GM12878 (cell line): ENCODE measurements around the gene ARSI. TPM values are rescaled to one million over a fixed set of nuclear protein-coding genes. Genes with fewer than 3 reads are reported as not detected.

ENCODE experiments used
- ATAC-seq: fragments of 200-7000 bp; cut with Tn5 transposase; 3 replicates; pipeline ENCODE4 v1.9.1; 2020; ENCODE audit warnings: mild to moderate bottlenecking, moderate library complexity
- BruUV-seq: library from RNA; stranded (reverse); fragments of 400-500 nt; replicated peaks from 2 replicates; lab custom pipeline; 2021; lab: Mats Ljungman, UMichigan
- CTCF ChIA-PET: fragments of 300-600 bp; sonication (Branson Sonifier 250); formaldehyde crosslinking; extraction: SDS; loops from one replicate; lab custom pipeline; 2021; ENCODE audit warnings: inconsistent platforms; lab: Yijun Ruan, JAX
- POLR2A ChIA-PET: fragments of 350-600 bp; formaldehyde crosslinking; extraction: SDS; loops from one replicate; lab custom pipeline; 2021; ENCODE audit warnings: inconsistent platforms; lab: Charles Lee
- RAD21 ChIA-PET: fragments of 300-600 bp; sonication (Branson Sonifier 250); formaldehyde crosslinking; loops from one replicate; lab custom pipeline; 2023; ENCODE audit warnings: antibody characterized with exemption; ENCODE audit not compliant: unreplicated experiment; lab: Charles Lee
- SMC1A ChIA-PET: fragments of 300-600 bp; sonication (Branson Sonifier 250); formaldehyde crosslinking; loops from one replicate; lab custom pipeline; 2023; ENCODE audit not compliant: unreplicated experiment, uncharacterized antibody; lab: Charles Lee
- DNase-seq: peaks from one replicate; pipeline ENCODE4 v3.0.0-alpha.2; 2011; ENCODE audit warnings: low read depth, low spot score
- FAIRE-seq: peaks from 3 replicates; lab custom pipeline; 2011; peaks lifted over from hg19 to GRCh38; lab: Jason Lieb, UNC
- H2AFZ ChIP-seq: 2 replicates; pipeline ENCODE4 v1.6.0; 2011; ENCODE audit warnings: low read depth, low read length, control low read depth; ENCODE audit not compliant: control insufficient read depth
- H3K27ac ChIP-seq: 2 replicates; pipeline ENCODE4 v1.5.1; 2011; ENCODE audit warnings: control low read depth; ENCODE audit not compliant: control insufficient read depth, insufficient read depth
- H3K27me3 ChIP-seq, 2 experiments: replicated peaks in 1 of 2; 2 replicates each; pipeline versions ENCODE4 v1.6.0 to v1.6.1; 2011; ENCODE audit warnings: low read length in 1 of 2; ENCODE audit not compliant: control insufficient read depth in 2 of 2, insufficient read depth in 2 of 2
- H3K36me3 ChIP-seq, 2 experiments: 2 replicates each; pipeline ENCODE4 v1.5.1; 2011; ENCODE audit warnings: low read length in 1 of 2; ENCODE audit not compliant: control insufficient read depth in 2 of 2, insufficient read depth in 2 of 2
- H3K4me1 ChIP-seq: 2 replicates; pipeline ENCODE4 v1.6.1; 2011; ENCODE audit warnings: mild to moderate bottlenecking, low read length, moderate library complexity, mixed read lengths; ENCODE audit not compliant: control insufficient read depth, insufficient read depth
- H3K4me2 ChIP-seq: 2 replicates; pipeline ENCODE4 v1.6.0; 2011; ENCODE audit warnings: control low read depth; ENCODE audit not compliant: control insufficient read depth, insufficient read depth
- H3K4me3 ChIP-seq: fragments of 200-600 bp; sonication (generic); 2 replicates; pipeline ENCODE4 v1.5.1; 2016
- H3K79me2 ChIP-seq: 2 replicates; pipeline ENCODE4 v1.6.0; 2011; ENCODE audit warnings: low read length; ENCODE audit not compliant: control insufficient read depth, insufficient read depth
- H3K9ac ChIP-seq: 2 replicates; pipeline ENCODE4 v1.8.0; 2011; ENCODE audit warnings: low read length, control low read depth, mixed read lengths; ENCODE audit not compliant: control insufficient read depth, insufficient read depth
- H3K9me3 ChIP-seq: replicated peaks from 3 replicates; pipeline ENCODE4 v1.5.1; 2011; ENCODE audit warnings: mild to moderate bottlenecking, low read length; ENCODE audit not compliant: control insufficient read depth, insufficient read depth
- H4K20me1 ChIP-seq: 2 replicates; pipeline ENCODE4 v1.6.0; 2011; ENCODE audit not compliant: control insufficient read depth, insufficient read depth
- BCL11A ChIP-seq: IDR thresholded peaks from 2 replicates; pipeline ENCODE4 v1.6.1; 2011; ENCODE audit warnings: low read depth, low read length
- BRCA1 ChIP-seq: IDR thresholded peaks from 2 replicates; pipeline ENCODE4 v1.6.1; 2011; ENCODE audit warnings: low read depth, low read length, improper control_type of control experiment
- CBX3 ChIP-seq: fragments of 200-600 bp; sonication (generic); IDR thresholded peaks from 2 replicates; pipeline ENCODE4 v1.6.1; 2016; ENCODE audit warnings: low read depth, borderline replicate concordance
- ETV6 ChIP-seq, 2 experiments: fragments of 450-650 bp in 1 of 2; IDR thresholded peaks in 1 of 2; conservative IDR thresholded peaks in 1 of 2; 2 replicates each; pipeline ENCODE4 v1.6.1; 2014; ENCODE audit warnings: antibody characterized with exemption in 1 of 2, borderline replicate concordance in 1 of 2, low read depth in 1 of 2, mild to moderate bottlenecking in 1 of 2, moderate library complexity in 1 of 2
- STAT3 ChIP-seq: IDR thresholded peaks from 2 replicates; pipeline ENCODE4 v1.6.1; 2011; ENCODE audit warnings: low read depth, low read length, improper control_type of control experiment
- WGBS: methylation state at CpG from one replicate; pipeline ENCODE4 v1.1.6; 2016; ENCODE audit warnings: low lambda C conversion rate; ENCODE audit not compliant: insufficient replicate concordance, insufficient coverage; ENCODE audit errors: missing lambda C conversion rate; 5-methylcytosine and 5-hydroxymethylcytosine counted together
- in situ Hi-C: fragments of 300-500 bp; cut with MboI; formaldehyde crosslinking; loops from 9 replicates; pipeline ENCODE4 v1.14.3; 2018; ENCODE audit warnings: mixed read lengths
- intact Hi-C: fragments of 100-400 bp; cut with micrococcal nuclease; formaldehyde crosslinking; loops from one replicate; pipeline ENCODE4 v1.14.2; 2022; ENCODE audit not compliant: unreplicated experiment
- polyA plus RNA-seq, 11 experiments: library from polyadenylated mRNA; depleted of rRNA in 4 of 11; unstranded in 6 of 11; stranded (reverse) in 5 of 11; fragments of >200 nt; fragmentation: Nextera tagmentation in 4 of 11; fragmentation: Illumina TruSeq in 1 of 11; extraction: Ambion mirVana in 4 of 11; extraction: Trizol in 1 of 11; gene quantifications; 1 replicate in 1 of 11; 2 replicates in 10 of 11; pipeline versions ENCODE4 v1.2.1 to v1.2.3, GENCODE V29; 2011 to 2016; ENCODE audit warnings: inconsistent platforms in 2 of 11, missing spikeins in 2 of 11, low read depth in 1 of 11
- total RNA-seq, 4 experiments: library from RNA; depleted of rRNA in 3 of 4; stranded (reverse); fragments of >200 nt in 3 of 4; fragmentation: Illumina TruSeq in 1 of 4; extraction: Trizol in 1 of 4; gene quantifications; 2 replicates each; pipeline versions ENCODE4 v1.2.1 to v1.2.3, GENCODE V29; 2013 to 2021
- TF ChIP-seq, protein P1 (sequence below), 3 experiments: IDR thresholded peaks in 2 of 3; conservative IDR thresholded peaks in 1 of 3; 2 replicates each; pipeline ENCODE4 v1.5.1; 2011; ENCODE audit warnings: low read depth in 3 of 3, low read length in 3 of 3, mild to moderate bottlenecking in 3 of 3, control low read depth in 2 of 3, moderate library complexity in 2 of 3, inconsistent platforms in 1 of 3, mixed read lengths in 1 of 3; ENCODE audit not compliant: control insufficient read depth in 2 of 3, insufficient read depth in 1 of 3; ENCODE audit errors: extremely low read depth in 1 of 3
- TF ChIP-seq, protein P2 (sequence below): IDR thresholded peaks from 2 replicates; pipeline ENCODE4 v1.6.1; 2012; ENCODE audit warnings: low read depth, low read length, improper control_type of control experiment

ARSI gene
- total and polyA plus RNA-seq, 10 of the 15 experiments (the other 5 are each of a cell fraction or from before 2014, with no cell fraction given) = not detected

DNA sequence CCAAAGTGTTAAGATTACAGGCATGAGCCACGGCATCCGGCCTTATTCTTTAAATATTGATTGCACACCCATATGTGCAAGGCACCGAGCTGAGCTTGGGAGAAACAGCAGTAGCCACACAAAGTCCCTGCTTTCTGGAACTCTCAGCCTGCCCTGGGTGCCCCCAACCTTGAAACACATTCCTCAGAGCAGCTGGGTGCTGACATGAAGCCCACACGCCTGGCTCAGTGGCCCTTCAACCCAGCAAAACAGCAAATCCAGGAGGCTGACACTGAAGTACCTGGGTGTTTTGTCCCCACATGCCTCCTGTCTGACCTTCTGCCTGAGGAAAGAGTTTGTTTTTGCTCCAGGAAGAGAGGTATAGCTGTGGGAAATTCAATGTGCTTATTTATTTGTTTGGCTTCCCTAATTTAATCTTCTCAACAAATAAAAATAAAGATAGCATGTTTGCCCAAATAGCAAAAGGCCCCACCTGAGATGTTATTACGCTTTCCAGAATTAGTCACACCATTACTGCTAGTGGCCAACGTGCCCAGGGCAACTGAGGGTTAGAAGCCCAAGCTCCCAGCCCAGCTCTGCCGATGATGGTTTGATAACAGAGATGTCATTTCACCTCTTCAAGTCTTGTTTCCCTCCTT, 41.4 kb upstream of the ARSI start:
- no peak for FAIRE-seq
- WGBS = 51% methylated on average over 7 of the region's 7 CpGs
- H4K20me1 ChIP-seq = no peaks in the 10 kb centered on the region
- no peak for DNase-seq
- no peaks in the 10 kb centered on the region for H3K79me2 ChIP-seq
- H3K27ac ChIP-seq = no peak overlapping the region
- ChIA-PET RAD21 (no interaction called here), POLR2A (no interaction called here), CTCF (no interaction called here), SMC1A (interaction anchor here (0.8 to 1.0 kb wide), 2 partner anchors 54 to 181 kb away, joined by 3 to 4 read pairs; no protein-coding TSS in a partner anchor)
- TF ChIP-seq, protein P1, sequence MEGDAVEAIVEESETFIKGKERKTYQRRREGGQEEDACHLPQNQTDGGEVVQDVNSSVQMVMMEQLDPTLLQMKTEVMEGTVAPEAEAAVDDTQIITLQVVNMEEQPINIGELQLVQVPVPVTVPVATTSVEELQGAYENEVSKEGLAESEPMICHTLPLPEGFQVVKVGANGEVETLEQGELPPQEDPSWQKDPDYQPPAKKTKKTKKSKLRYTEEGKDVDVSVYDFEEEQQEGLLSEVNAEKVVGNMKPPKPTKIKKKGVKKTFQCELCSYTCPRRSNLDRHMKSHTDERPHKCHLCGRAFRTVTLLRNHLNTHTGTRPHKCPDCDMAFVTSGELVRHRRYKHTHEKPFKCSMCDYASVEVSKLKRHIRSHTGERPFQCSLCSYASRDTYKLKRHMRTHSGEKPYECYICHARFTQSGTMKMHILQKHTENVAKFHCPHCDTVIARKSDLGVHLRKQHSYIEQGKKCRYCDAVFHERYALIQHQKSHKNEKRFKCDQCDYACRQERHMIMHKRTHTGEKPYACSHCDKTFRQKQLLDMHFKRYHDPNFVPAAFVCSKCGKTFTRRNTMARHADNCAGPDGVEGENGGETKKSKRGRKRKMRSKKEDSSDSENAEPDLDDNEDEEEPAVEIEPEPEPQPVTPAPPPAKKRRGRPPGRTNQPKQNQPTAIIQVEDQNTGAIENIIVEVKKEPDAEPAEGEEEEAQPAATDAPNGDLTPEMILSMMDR (IDR thresholded peaks at IDR 0.05 in 2 of 3, conservative IDR thresholded peaks at IDR 0.05 in 1 of 3; ENCODE audit: control insufficient read depth in 2 of 3, extremely low read depth in 1 of 3, insufficient read depth in 1 of 3, low read depth in 3 of 3, low read length in 3 of 3) = no peak
- TF ChIP-seq CBX3 = no peak
- TF ChIP-seq ETV6 (conservative IDR thresholded peaks at IDR 0.05 in 1 of 2, IDR thresholded peaks at IDR 0.05 in 1 of 2; ENCODE audit: borderline replicate concordance in 1 of 2, low read depth in 1 of 2) = no peak
- no peak for TF ChIP-seq STAT3
- TF ChIP-seq, protein P2, sequence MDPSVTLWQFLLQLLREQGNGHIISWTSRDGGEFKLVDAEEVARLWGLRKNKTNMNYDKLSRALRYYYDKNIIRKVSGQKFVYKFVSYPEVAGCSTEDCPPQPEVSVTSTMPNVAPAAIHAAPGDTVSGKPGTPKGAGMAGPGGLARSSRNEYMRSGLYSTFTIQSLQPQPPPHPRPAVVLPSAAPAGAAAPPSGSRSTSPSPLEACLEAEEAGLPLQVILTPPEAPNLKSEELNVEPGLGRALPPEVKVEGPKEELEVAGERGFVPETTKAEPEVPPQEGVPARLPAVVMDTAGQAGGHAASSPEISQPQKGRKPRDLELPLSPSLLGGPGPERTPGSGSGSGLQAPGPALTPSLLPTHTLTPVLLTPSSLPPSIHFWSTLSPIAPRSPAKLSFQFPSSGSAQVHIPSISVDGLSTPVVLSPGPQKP = no peak
- no peak for TF ChIP-seq BCL11A
- TF ChIP-seq BRCA1 = no peak
- intact Hi-C loops = no loop called here
- ATAC-seq = no peak
- H3K9me3 ChIP-seq = no peaks in the 10 kb centered on the region
- H3K4me2 ChIP-seq = no peak overlapping the region
- H3K36me3 ChIP-seq = no peaks in the 10 kb centered on the region
- no TSS peak for BruUV-seq
- no peaks in the 10 kb centered on the region for H3K27me3 ChIP-seq
- in situ Hi-C loops = no loop called here
- no peak overlapping the region for H3K9ac ChIP-seq
- no peak overlapping the region; the same call in 1 of the 2 replicates for H2AFZ ChIP-seq
- peaks cover 5% of the 10 kb centered on the region; the same call in 1 of the 2 replicates for H3K4me1 ChIP-seq
- no peak overlapping the region for H3K4me3 ChIP-seq
